ENCODE measurements around the gene CCDC70. TPM values are rescaled to one million over a fixed set of nuclear protein-coding genes. Genes with fewer than 3 reads are reported as not detected.

The CCDC70 gene
- total RNA-seq, 2 donors from 2014 or later: not detected

GRCh38 chr13:51874651-51875050 is 12.9 kb downstream of the CCDC70 start:
- Histone ChIP-seq H3K36me3 (no peaks in the 10 kb centered on the region), H3K9me3 (no peaks in the 10 kb centered on the region), H3K27ac (no peak overlapping the region), H3K4me1 (no peaks in the 10 kb centered on the region), H3K27me3 (no peaks in the 10 kb centered on the region), H3K4me3 (no peak overlapping the region), H3K9ac (ENCODE audit: low read depth in 2 of 2, low read length in 2 of 2) (no peak overlapping the region)
- DNase-seq: no peak
- no peak for TF ChIP-seq CTCF (IDR thresholded peaks at IDR 0.05)
- intact Hi-C loops (cut with DNase I): no loop called here

- no peaks in the 10 kb centered on the region for H3K4me1 ChIP-seq
- intact Hi-C loops (cut with DNase I): no loop called here
- no peaks in the 10 kb centered on the region for H3K27me3 ChIP-seq
- no peaks in the 10 kb centered on the region for H3K9me3 ChIP-seq
- H3K4me3 ChIP-seq: no peak overlapping the region
- H3K36me3 ChIP-seq: no peaks in the 10 kb centered on the region
- no peak for DNase-seq
- H3K27ac ChIP-seq: no peak overlapping the region
- no peak for TF ChIP-seq CTCF (IDR thresholded peaks at IDR 0.05)
- H3K9ac ChIP-seq (ENCODE audit: low read depth in 2 of 2, low read length in 2 of 2): no peak overlapping the region
Observed at GRCh38 chr13:51879133-51879532, 17.4 kb downstream of the CCDC70 start.

- no peak overlapping the region for H3K4me3 ChIP-seq
- H3K27ac ChIP-seq: no peak overlapping the region
- H3K4me1 ChIP-seq: no peaks in the 10 kb centered on the region
- H3K27me3 ChIP-seq: no peaks in the 10 kb centered on the region
- TF ChIP-seq CTCF (IDR thresholded peaks at IDR 0.05): no peak
- DNase-seq: no peak
- H3K9ac ChIP-seq (ENCODE audit: low read depth in 2 of 2, low read length in 2 of 2): no peak overlapping the region
- H3K9me3 ChIP-seq: no peaks in the 10 kb centered on the region
- intact Hi-C loops (cut with DNase I): no loop called here
- H3K36me3 ChIP-seq: no peaks in the 10 kb centered on the region
Observed at GRCh38 chr13:51881296-51881695, 19.5 kb downstream of the CCDC70 start.

GRCh38 chr13:51882570-51883225 is 20.9 kb downstream of the CCDC70 start:
- DNase-seq: peak; percentile 6
- H3K4me3 ChIP-seq: no peak overlapping the region
- no peaks in the 10 kb centered on the region for H3K36me3 ChIP-seq
- no peak for TF ChIP-seq CTCF (IDR thresholded peaks at IDR 0.05)
- H3K27me3 ChIP-seq: no peaks in the 10 kb centered on the region
- intact Hi-C loops (cut with DNase I): no loop called here
- no peak overlapping the region for H3K9ac ChIP-seq (ENCODE audit: low read depth in 2 of 2, low read length in 2 of 2)
- H3K4me1 ChIP-seq: no peaks in the 10 kb centered on the region
- no peak overlapping the region for H3K27ac ChIP-seq
- H3K9me3 ChIP-seq: no peaks in the 10 kb centered on the region

- Histone ChIP-seq H3K4me3 (no peak overlapping the region), H3K36me3 (no peaks in the 10 kb centered on the region), H3K27ac (no peak overlapping the region), H3K9me3 (no peaks in the 10 kb centered on the region), H3K4me1 (no peaks in the 10 kb centered on the region), H3K27me3 (no peaks in the 10 kb centered on the region), H3K9ac (ENCODE audit: low read depth in 2 of 2, low read length in 2 of 2) (no peak overlapping the region)
- intact Hi-C loops (cut with DNase I): no loop called here
- TF ChIP-seq CTCF (IDR thresholded peaks at IDR 0.05): no peak
- DNase-seq: peak; percentile 4
Observed at GRCh38 chr13:51883226-51883600, 21.4 kb downstream of the CCDC70 start.

Data from colonic mucosa (tissue), 4 donors.